ENCODE measurements around the gene ZSWIM6.

ZSWIM6 gene

DNA sequence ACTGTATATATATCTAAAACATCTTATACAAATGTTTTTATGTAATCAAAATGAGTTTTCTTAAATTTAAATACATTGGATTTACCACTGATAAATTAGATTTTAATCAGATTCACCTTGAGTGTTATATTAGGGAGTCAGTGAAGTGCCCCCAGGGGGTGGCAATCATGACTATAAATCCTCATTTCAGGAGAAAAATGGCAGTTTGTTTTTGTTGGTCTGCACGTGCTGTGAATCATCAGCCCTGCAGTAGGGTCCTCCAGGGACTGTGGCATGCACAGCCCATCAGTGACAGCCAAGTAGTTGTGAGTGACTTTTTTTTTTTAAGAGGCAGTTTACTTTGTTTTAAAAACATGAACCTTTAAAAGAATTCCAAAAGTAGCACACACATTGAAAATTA lies 65.2 kb downstream of the ZSWIM6 start:
- Histone ChIP-seq H3K27ac (no peak overlapping the region), H3K4me3 (no peak overlapping the region)
- TF ChIP-seq, protein P1, sequence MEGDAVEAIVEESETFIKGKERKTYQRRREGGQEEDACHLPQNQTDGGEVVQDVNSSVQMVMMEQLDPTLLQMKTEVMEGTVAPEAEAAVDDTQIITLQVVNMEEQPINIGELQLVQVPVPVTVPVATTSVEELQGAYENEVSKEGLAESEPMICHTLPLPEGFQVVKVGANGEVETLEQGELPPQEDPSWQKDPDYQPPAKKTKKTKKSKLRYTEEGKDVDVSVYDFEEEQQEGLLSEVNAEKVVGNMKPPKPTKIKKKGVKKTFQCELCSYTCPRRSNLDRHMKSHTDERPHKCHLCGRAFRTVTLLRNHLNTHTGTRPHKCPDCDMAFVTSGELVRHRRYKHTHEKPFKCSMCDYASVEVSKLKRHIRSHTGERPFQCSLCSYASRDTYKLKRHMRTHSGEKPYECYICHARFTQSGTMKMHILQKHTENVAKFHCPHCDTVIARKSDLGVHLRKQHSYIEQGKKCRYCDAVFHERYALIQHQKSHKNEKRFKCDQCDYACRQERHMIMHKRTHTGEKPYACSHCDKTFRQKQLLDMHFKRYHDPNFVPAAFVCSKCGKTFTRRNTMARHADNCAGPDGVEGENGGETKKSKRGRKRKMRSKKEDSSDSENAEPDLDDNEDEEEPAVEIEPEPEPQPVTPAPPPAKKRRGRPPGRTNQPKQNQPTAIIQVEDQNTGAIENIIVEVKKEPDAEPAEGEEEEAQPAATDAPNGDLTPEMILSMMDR (IDR thresholded peaks at IDR 0.05) = no peak
- DNase-seq (ENCODE audit: low spot score) = no peak

DNA sequence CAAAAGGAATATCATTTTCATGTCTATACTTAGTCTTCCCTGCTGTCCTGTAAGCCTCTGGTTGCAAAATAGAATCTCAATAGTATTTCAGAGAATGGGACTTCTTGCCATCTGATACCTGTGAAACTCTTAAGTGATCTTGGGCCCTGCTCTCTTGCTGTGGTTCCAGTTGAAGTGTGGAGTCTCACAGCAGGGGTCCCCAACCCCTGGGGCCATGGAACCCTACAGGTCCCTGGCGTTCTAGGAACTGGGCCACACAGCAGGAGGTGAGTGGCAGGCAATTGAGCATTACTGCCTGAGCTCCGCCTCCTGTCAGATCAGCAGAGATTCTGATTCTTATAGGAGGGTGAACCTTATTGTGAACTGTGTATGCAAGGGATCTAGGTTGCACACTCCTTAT lies 65.9 kb downstream of the ZSWIM6 start:
- Histone ChIP-seq H3K27ac (no peak overlapping the region), H3K4me3 (no peak overlapping the region)
- no peak for DNase-seq (ENCODE audit: low spot score)
- TF ChIP-seq, protein P1 (IDR thresholded peaks at IDR 0.05) = no peak

DNA sequence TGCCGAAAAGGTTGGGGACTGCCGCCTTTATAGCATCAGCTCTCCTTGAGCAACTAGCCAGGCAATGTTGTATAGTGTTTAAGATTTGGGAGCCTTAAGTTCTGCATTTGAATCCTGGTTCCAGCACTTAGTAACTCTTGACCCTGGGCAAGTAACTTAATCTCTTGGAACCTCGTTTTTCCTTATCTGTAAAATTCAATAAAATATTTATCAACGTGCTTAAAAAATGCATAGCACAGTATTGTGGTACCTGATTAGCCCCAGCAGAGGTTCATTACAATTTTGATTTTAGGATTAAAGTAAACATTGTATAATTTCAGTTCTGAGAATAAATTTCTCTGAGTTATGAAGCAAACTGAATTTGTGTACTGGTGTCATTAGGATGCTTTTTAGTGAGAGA lies 66.4 kb downstream of the ZSWIM6 start:
- no peak overlapping the region for H3K4me3 ChIP-seq
- TF ChIP-seq, protein P1 (IDR thresholded peaks at IDR 0.05) = no peak
- no peak overlapping the region for H3K27ac ChIP-seq
- no peak for DNase-seq (ENCODE audit: low spot score)

DNA sequence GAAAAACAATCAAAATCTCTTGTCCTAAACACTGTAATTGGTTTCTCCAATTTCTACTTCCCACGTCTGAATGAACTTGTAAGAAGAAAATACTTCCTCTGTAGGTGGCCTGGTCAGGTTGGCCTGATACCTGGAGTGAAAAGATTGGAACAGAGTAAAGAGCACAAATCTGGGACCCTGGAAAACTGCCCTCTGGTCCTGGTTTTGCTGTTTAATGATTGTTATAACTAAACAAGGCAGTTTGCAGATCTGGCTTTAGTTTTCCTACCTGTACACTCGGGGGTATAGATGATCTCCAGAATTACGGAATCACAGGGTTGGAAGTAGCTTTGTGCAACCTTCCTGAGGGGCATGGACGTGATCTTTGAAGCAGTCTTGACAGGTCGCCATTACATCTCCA lies 67.6 kb downstream of the ZSWIM6 start:
- Histone ChIP-seq H3K4me3 (no peak overlapping the region), H3K27ac (no peak overlapping the region)
- TF ChIP-seq, protein P1 (IDR thresholded peaks at IDR 0.05) = no peak
- no peak for DNase-seq (ENCODE audit: low spot score)

DNA sequence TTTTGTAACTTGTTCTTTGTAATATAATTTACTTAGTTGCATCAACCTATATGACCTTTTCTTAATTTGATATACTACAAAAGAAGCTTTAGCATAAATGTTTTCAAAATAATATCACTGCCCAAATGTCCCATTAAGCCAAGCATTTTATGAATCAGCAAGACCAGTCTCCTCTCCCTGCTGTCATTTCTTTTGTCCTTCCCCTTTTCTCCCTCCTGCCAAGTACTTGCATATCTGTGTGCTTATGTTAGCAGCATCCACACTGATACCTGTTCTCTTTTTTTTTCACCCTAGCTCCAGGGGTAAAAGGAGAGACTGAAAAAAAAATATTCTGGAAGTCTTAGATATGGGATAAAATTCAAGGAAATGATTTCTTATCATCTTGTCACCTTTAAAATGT lies 69.7 kb downstream of the ZSWIM6 start:
- H3K4me3 ChIP-seq = no peak overlapping the region
- TF ChIP-seq, protein P1 (IDR thresholded peaks at IDR 0.05) = no peak
- DNase-seq (ENCODE audit: low spot score) = no peak
- H3K27ac ChIP-seq = no peak overlapping the region

DNA sequence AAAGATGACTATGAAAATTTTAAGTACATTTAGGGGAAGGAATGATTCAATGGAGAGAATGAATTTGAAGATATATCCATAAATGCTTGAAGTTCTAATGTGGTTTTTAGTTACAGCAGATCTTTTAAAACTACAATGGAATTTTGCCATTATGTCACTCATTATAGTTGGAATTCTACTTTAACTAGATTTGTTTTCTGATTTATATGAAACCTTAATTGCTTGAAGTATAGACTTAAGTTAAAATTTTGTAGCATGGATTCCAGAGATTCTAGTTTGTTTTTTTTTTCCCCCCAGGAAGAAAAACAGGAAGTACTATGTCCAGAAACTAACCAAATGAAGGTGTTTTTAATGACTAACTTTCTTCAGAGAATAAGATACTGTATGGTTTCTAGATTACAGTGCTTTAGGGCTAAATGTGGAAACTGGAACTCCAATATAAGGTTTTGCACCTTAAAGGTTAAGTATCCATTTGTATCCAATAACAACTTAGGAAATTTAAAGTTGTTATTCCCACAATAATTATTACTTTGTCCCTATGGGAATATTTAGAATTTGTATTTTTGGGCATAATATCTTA lies 70.3 kb downstream of the ZSWIM6 start:
- Histone ChIP-seq H3K4me3 (no peak overlapping the region), H3K27ac (no peak overlapping the region)
- TF ChIP-seq, protein P1 (IDR thresholded peaks at IDR 0.05) = no peak
- DNase-seq (ENCODE audit: low spot score) = no peak

DNA sequence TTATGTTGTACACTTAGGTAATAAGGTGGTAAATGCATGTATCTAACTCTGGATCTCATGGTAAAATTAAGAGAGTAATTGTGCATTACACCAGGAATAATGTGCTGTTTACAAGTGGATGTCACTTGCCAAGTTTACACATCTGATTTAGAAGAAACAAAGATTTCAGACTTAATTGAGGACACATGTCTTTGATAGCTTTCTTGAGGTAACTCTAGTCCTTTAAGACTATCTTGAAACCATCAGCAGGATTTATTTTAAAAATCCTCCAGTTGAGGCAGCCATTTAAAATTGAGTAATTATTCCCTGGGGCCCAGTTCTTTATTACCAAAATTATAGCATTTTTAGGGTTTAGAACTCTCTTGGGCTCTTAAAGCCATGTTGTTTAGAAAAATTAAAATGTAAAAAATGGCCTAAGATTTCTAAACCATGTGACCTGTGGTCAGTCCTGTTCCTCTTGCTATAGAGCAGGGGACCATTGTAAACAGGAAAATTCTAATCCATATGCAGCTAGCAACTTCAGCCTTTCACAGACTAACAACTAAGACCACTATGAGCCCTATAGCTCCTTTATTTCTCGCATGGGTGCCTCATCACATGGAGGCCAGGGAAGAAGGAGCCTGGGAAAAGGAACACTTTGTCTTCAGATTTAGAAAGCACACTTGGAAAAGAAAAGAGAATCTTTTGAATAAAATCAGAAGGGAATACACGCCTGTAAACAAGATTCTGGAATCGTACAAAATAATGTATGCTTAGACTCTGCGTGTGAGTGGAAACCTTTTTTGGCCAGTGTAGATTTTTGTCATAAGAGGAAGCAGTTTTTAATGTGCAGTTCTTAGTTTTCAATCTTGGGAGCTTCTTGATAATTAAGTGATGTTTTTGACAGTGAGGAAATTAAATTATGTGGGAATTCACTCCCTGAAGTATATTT lies 71.2 kb downstream of the ZSWIM6 start:
- Histone ChIP-seq H3K4me3 (no peak overlapping the region), H3K27ac (no peak overlapping the region)
- TF ChIP-seq, protein P1 (IDR thresholded peaks at IDR 0.05) = no peak
- no peak for DNase-seq (ENCODE audit: low spot score)
